SK-N-SH (cell line): ENCODE measurements around the gene SLC22A5.

Experiments used
- EZH2phosphoT487 ChIP-seq: fragments of 200-600 bp; sonication (generic); IDR thresholded peaks from 2 replicates; pipeline ENCODE4 v1.6.1; 2017; ENCODE audit warnings: low read depth, mixed run types, mild to moderate bottlenecking, antibody characterized with exemption, moderate library complexity, borderline replicate concordance
- MXI1 ChIP-seq: IDR thresholded peaks from 2 replicates; pipeline ENCODE4 v1.6.1; 2012; ENCODE audit warnings: mild to moderate bottlenecking, low read depth, low read length, improper control_type of control experiment
- NFIC ChIP-seq: IDR thresholded peaks from 2 replicates; pipeline ENCODE4 v1.4.0; 2012; ENCODE audit warnings: borderline replicate concordance
- POLR2AphosphoS5 ChIP-seq: IDR thresholded peaks from 2 replicates; pipeline ENCODE4 v1.6.1; 2012; ENCODE audit warnings: low read depth, low read length
- RAD21 ChIP-seq: IDR thresholded peaks from 2 replicates; pipeline ENCODE4 v1.6.1; 2012; ENCODE audit warnings: mild to moderate bottlenecking, low read length
- YY1 ChIP-seq: IDR thresholded peaks from 2 replicates; pipeline ENCODE4 v1.4.0; 2012; ENCODE audit warnings: low read depth, mild to moderate bottlenecking
- TF ChIP-seq, protein P1 (sequence below): fragments of 200-600 bp; sonication (generic); IDR thresholded peaks from 2 replicates; pipeline ENCODE4 v1.6.1; 2017; ENCODE audit warnings: antibody characterized with exemption, mild to moderate bottlenecking, moderate library complexity
- TF ChIP-seq, protein P2 (sequence below): IDR thresholded peaks from 2 replicates; pipeline ENCODE4 v1.6.1; 2012; ENCODE audit warnings: mild to moderate bottlenecking, low read depth, low read length, moderate library complexity
- TF ChIP-seq, protein P3 (sequence below): IDR thresholded peaks from 2 replicates; pipeline ENCODE4 v1.4.0; 2012; ENCODE audit warnings: low read depth, borderline replicate concordance

DNA sequence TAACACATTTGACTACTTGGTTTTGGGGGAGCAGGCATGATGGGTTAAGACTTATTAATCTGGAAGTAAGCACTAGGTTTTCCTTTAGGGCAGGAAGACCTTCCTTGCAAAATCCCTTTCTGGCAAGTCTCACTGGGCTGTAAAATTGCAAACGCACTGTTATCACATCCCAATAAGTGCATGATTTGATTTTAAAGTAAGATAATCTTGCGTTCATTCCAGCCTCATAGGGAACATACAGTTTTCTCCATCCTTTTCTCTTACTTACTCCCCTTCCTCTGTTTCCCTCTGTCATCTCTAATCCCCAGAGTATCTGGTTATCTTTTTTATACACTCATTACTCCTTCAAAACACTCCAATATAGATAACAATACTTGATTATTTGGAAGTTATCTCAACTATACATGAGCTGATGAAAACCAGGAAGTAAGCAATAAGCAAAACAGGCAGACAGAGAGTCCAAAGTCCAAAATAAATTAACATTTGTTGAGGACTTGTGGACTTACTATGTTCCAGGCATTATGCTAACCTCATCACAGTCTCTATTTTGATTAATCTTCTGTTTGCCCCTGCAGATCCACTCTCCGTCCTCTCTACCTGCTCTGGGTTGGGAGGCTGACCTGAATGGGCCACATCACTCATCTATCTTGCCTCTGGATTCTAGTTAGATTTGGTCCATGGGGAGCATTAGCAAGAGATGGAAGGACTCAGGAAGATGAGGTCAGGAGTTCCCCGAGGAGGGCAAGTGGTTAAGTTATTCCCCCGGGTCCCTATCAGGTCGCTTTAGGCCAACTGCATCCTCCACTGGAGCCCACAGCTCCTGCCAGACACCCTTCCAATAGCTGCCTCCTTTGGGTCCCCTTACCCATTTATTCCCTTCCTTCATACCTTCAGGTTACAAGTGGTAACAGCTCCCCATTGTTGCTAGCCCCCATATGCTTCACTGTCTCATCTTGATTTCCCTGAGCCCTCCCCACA is 60.2 kb downstream of the SLC22A5 start:
- TF ChIP-seq, protein P1, sequence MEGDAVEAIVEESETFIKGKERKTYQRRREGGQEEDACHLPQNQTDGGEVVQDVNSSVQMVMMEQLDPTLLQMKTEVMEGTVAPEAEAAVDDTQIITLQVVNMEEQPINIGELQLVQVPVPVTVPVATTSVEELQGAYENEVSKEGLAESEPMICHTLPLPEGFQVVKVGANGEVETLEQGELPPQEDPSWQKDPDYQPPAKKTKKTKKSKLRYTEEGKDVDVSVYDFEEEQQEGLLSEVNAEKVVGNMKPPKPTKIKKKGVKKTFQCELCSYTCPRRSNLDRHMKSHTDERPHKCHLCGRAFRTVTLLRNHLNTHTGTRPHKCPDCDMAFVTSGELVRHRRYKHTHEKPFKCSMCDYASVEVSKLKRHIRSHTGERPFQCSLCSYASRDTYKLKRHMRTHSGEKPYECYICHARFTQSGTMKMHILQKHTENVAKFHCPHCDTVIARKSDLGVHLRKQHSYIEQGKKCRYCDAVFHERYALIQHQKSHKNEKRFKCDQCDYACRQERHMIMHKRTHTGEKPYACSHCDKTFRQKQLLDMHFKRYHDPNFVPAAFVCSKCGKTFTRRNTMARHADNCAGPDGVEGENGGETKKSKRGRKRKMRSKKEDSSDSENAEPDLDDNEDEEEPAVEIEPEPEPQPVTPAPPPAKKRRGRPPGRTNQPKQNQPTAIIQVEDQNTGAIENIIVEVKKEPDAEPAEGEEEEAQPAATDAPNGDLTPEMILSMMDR, result no peak
- TF ChIP-seq, protein P2, sequence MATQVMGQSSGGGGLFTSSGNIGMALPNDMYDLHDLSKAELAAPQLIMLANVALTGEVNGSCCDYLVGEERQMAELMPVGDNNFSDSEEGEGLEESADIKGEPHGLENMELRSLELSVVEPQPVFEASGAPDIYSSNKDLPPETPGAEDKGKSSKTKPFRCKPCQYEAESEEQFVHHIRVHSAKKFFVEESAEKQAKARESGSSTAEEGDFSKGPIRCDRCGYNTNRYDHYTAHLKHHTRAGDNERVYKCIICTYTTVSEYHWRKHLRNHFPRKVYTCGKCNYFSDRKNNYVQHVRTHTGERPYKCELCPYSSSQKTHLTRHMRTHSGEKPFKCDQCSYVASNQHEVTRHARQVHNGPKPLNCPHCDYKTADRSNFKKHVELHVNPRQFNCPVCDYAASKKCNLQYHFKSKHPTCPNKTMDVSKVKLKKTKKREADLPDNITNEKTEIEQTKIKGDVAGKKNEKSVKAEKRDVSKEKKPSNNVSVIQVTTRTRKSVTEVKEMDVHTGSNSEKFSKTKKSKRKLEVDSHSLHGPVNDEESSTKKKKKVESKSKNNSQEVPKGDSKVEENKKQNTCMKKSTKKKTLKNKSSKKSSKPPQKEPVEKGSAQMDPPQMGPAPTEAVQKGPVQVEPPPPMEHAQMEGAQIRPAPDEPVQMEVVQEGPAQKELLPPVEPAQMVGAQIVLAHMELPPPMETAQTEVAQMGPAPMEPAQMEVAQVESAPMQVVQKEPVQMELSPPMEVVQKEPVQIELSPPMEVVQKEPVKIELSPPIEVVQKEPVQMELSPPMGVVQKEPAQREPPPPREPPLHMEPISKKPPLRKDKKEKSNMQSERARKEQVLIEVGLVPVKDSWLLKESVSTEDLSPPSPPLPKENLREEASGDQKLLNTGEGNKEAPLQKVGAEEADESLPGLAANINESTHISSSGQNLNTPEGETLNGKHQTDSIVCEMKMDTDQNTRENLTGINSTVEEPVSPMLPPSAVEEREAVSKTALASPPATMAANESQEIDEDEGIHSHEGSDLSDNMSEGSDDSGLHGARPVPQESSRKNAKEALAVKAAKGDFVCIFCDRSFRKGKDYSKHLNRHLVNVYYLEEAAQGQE, result no peak
- TF ChIP-seq NFIC (no peak), MXI1 (no peak), YY1 (no peak), POLR2AphosphoS5 (no peak), EZH2phosphoT487 (no peak), RAD21 (no peak)
- TF ChIP-seq, protein P3, sequence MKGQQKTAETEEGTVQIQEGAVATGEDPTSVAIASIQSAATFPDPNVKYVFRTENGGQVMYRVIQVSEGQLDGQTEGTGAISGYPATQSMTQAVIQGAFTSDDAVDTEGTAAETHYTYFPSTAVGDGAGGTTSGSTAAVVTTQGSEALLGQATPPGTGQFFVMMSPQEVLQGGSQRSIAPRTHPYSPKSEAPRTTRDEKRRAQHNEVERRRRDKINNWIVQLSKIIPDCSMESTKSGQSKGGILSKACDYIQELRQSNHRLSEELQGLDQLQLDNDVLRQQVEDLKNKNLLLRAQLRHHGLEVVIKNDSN, result no peak
